OCI-LY1 (cell line): ENCODE data around the gene TRIP12.

ENCODE experiments used
- EZH2 ChIP-seq: fragments of 200-600 bp; sonication (generic), shearing (Covaris generic); IDR thresholded peaks from 2 replicates; pipeline ENCODE4 v1.8.0; 2017; ENCODE audit warnings: borderline replicate concordance, mixed run types, mild to moderate bottlenecking, antibody characterized with exemption, low read length, moderate library complexity, mixed read lengths
- TF ChIP-seq, protein P1 (sequence below): fragments of 200-600 bp; sonication (generic), shearing (Covaris generic); IDR thresholded peaks from 2 replicates; pipeline ENCODE4 v1.5.1; 2017; ENCODE audit warnings: mild to moderate bottlenecking, antibody characterized with exemption, low read length, moderate library complexity, mixed read lengths

DNA sequence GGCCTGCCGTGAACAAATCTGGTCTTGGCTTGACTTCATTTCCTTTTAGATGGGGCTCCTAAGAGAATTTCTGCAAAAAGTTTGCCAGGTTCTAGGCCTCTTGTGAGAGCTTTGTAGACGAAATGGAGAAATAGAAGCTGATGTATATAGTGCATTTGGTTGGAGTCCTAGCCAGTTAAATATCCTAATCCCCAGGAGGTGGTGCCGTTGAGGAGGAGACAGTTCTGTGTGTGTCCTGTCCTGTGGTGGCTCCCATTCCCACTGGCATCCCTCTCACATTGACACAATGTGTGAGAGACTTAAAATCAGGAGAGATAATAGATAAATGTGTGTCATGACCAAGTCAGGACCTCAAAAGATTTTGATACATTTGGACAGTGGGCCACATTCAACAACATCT lies 172.9 kb downstream of the TRIP12 start:
- TF ChIP-seq, protein P1, sequence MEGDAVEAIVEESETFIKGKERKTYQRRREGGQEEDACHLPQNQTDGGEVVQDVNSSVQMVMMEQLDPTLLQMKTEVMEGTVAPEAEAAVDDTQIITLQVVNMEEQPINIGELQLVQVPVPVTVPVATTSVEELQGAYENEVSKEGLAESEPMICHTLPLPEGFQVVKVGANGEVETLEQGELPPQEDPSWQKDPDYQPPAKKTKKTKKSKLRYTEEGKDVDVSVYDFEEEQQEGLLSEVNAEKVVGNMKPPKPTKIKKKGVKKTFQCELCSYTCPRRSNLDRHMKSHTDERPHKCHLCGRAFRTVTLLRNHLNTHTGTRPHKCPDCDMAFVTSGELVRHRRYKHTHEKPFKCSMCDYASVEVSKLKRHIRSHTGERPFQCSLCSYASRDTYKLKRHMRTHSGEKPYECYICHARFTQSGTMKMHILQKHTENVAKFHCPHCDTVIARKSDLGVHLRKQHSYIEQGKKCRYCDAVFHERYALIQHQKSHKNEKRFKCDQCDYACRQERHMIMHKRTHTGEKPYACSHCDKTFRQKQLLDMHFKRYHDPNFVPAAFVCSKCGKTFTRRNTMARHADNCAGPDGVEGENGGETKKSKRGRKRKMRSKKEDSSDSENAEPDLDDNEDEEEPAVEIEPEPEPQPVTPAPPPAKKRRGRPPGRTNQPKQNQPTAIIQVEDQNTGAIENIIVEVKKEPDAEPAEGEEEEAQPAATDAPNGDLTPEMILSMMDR: no peak
- no peak for TF ChIP-seq EZH2
